Measurements from ENCODE around the gene ETFRF1. TPM values are rescaled to one million over a fixed set of nuclear protein-coding genes. Genes with fewer than 3 reads are reported as not detected.

Gene ETFRF1
- total RNA-seq, 1 donor from 2014 or later: 10.8 TPM

GRCh38 chr12:25207846-25208245 lies 12.8 kb downstream of the ETFRF1 start:
- H3K27ac Mint-ChIP-seq (ENCODE audit: unreplicated experiment): no peak overlapping the region
- no peaks in the 10 kb centered on the region for H3K9me3 Mint-ChIP-seq (ENCODE audit: low read depth)

DNA sequence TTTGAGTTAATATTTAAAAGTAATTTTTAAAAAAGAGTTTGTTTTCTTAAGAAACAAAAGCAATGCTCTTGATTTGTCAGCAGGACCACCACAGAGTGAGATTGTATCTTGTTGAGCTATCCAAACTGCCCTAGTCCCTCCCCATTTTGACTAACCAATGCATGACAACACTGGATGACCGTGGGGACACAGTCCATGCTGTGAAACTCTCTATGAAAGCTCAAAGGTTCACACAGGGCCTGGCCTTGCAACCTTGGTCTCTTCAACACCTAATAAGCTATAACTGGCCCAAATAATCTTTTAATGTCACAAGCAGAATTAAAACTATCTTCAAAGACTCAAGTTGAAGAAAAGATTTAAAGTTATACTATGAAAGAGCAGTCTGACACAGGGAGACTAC lies 13.5 kb downstream of the ETFRF1 start:
- no peak for DNase-seq (ENCODE audit: low spot score)
- Mint-ChIP-seq H3K36me3 (ENCODE audit: low read depth) (peaks cover 9% of the 10 kb centered on the region), H3K4me3 (ENCODE audit: unreplicated experiment) (no peak overlapping the region), H3K27ac (ENCODE audit: unreplicated experiment) (no peak overlapping the region), H3K27me3 (ENCODE audit: low read depth) (no peaks in the 10 kb centered on the region), H3K4me1 (ENCODE audit: low read depth) (peaks cover 12% of the 10 kb centered on the region), H3K9me3 (ENCODE audit: low read depth) (no peaks in the 10 kb centered on the region)
- TF ChIP-seq, protein P1, sequence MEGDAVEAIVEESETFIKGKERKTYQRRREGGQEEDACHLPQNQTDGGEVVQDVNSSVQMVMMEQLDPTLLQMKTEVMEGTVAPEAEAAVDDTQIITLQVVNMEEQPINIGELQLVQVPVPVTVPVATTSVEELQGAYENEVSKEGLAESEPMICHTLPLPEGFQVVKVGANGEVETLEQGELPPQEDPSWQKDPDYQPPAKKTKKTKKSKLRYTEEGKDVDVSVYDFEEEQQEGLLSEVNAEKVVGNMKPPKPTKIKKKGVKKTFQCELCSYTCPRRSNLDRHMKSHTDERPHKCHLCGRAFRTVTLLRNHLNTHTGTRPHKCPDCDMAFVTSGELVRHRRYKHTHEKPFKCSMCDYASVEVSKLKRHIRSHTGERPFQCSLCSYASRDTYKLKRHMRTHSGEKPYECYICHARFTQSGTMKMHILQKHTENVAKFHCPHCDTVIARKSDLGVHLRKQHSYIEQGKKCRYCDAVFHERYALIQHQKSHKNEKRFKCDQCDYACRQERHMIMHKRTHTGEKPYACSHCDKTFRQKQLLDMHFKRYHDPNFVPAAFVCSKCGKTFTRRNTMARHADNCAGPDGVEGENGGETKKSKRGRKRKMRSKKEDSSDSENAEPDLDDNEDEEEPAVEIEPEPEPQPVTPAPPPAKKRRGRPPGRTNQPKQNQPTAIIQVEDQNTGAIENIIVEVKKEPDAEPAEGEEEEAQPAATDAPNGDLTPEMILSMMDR (IDR thresholded peaks at IDR 0.05): no peak

More at GRCh38 chr12:25207846-25208245, 12.8 kb downstream of the ETFRF1 start:
- TF ChIP-seq, protein P1 (IDR thresholded peaks at IDR 0.05): no peak
- Mint-ChIP-seq H3K27me3 (ENCODE audit: low read depth) (no peaks in the 10 kb centered on the region), H3K36me3 (ENCODE audit: low read depth) (peaks cover 11% of the 10 kb centered on the region), H3K4me1 (ENCODE audit: low read depth) (peaks cover 12% of the 10 kb centered on the region), H3K4me3 (ENCODE audit: unreplicated experiment) (no peak overlapping the region)
- no peak for DNase-seq (ENCODE audit: low spot score)

- TF ChIP-seq, protein P1 (IDR thresholded peaks at IDR 0.05): no peak
- H3K4me3 Mint-ChIP-seq (ENCODE audit: unreplicated experiment): no peak overlapping the region
Observed at GRCh38 chr12:25213338-25213737, 18.3 kb downstream of the ETFRF1 start.

DNA sequence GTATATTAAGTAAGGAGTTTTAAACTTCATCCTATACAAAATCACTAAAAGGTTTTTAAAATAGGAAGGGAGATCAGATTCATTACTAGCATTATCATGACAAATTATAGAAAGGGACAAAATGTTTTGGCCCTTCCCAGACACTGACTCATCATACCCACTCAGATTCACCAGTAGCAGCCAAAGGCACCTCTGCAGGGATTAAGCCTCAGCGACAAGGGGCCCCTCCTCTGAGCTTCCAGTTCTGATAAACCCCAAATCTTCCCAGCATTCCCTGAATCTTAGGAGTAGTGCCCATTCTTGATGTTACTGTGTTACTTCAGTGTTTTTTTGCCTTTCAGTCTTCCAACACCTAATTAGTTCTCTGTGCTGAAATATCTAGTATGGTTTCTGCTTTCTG lies 41.2 kb downstream of the ETFRF1 start:
- H3K27me3 Mint-ChIP-seq (ENCODE audit: low read depth): no peaks in the 10 kb centered on the region
- DNase-seq (ENCODE audit: low spot score): no peak
- H3K27ac Mint-ChIP-seq (ENCODE audit: unreplicated experiment): peak overlapping the region; percentile 79
- H3K4me3 Mint-ChIP-seq (ENCODE audit: unreplicated experiment): no peak overlapping the region
- peaks cover 47% of the 10 kb centered on the region for H3K4me1 Mint-ChIP-seq (ENCODE audit: low read depth)
- TF ChIP-seq, protein P1 (IDR thresholded peaks at IDR 0.05): no peak
- H3K9me3 Mint-ChIP-seq (ENCODE audit: low read depth): no peaks in the 10 kb centered on the region
- H3K36me3 Mint-ChIP-seq (ENCODE audit: low read depth): peaks cover 12% of the 10 kb centered on the region

More at GRCh38 chr12:25213338-25213737, 18.3 kb downstream of the ETFRF1 start:
- no peak overlapping the region for H3K27ac Mint-ChIP-seq (ENCODE audit: unreplicated experiment)
- H3K9me3 Mint-ChIP-seq (ENCODE audit: low read depth): no peaks in the 10 kb centered on the region
- no peaks in the 10 kb centered on the region for H3K27me3 Mint-ChIP-seq (ENCODE audit: low read depth)
- H3K4me1 Mint-ChIP-seq (ENCODE audit: low read depth): peaks cover 4% of the 10 kb centered on the region
- peaks cover 5% of the 10 kb centered on the region for H3K36me3 Mint-ChIP-seq (ENCODE audit: low read depth)
- no peak for DNase-seq (ENCODE audit: low spot score)

DNA sequence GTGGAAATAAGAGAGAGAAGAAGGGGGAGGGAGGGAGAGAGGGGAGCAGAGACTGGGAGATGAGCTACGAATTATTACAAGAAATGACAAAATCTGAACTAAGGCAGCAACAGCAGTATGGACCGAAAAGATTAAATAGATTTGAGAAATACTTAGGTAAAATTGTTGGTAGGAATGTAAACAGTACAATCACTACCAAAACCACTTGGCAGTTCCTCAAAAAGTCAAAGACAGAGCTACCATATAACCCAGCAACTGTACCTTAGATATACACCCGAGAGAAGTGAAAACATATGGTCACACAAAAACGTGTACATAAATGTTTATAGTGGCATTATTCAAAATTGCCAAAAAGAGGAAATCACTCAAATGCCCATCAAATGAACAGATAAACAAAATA lies 41.6 kb downstream of the ETFRF1 start:
- no peaks in the 10 kb centered on the region for H3K9me3 Mint-ChIP-seq (ENCODE audit: low read depth)
- peaks cover 12% of the 10 kb centered on the region for H3K36me3 Mint-ChIP-seq (ENCODE audit: low read depth)
- no peak overlapping the region for H3K4me3 Mint-ChIP-seq (ENCODE audit: unreplicated experiment)
- TF ChIP-seq, protein P1 (IDR thresholded peaks at IDR 0.05): no peak
- H3K27me3 Mint-ChIP-seq (ENCODE audit: low read depth): no peaks in the 10 kb centered on the region
- H3K4me1 Mint-ChIP-seq (ENCODE audit: low read depth): peaks cover 47% of the 10 kb centered on the region
- H3K27ac Mint-ChIP-seq (ENCODE audit: unreplicated experiment): peak overlapping the region; percentile 79
- no peak for DNase-seq (ENCODE audit: low spot score)
